WTC11 (cell line): ENCODE results near the gene UGGT2.

ENCODE experiments used
- ARID4B ChIP-seq: sonication (generic); formaldehyde crosslinking; IDR thresholded peaks from 2 replicates; pipeline ENCODE4 v1.8.0; 2023; ENCODE audit warnings: missing genetic modification reagents, mild to moderate bottlenecking, borderline replicate concordance
- CREM ChIP-seq: sonication (generic); formaldehyde crosslinking; IDR thresholded peaks from 2 replicates; pipeline ENCODE4 v1.8.1; 2022; ENCODE audit warnings: mild to moderate bottlenecking, missing genetic modification reagents, moderate library complexity
- CTCF ChIP-seq: fragments of 200-600 bp; IDR thresholded peaks from 2 replicates; pipeline ENCODE4 v1.8.0; 2022; ENCODE audit warnings: antibody characterized with exemption
- E2F1 ChIP-seq: sonication (generic); formaldehyde crosslinking; IDR thresholded peaks from 2 replicates; pipeline ENCODE4 v1.8.0; 2022; ENCODE audit warnings: mild to moderate bottlenecking, missing genetic modification reagents
- ELF4 ChIP-seq: sonication (generic); formaldehyde crosslinking; IDR thresholded peaks from 2 replicates; pipeline ENCODE4 v1.8.1; 2022; ENCODE audit warnings: low read depth, mild to moderate bottlenecking, moderate library complexity, missing genetic modification reagents
- ETV6 ChIP-seq: sonication (generic); formaldehyde crosslinking; IDR thresholded peaks from 2 replicates; pipeline ENCODE4 v1.8.1; 2022; ENCODE audit warnings: mild to moderate bottlenecking, missing genetic modification reagents
- FOXJ3 ChIP-seq: sonication (generic); formaldehyde crosslinking; IDR thresholded peaks from 2 replicates; pipeline ENCODE4 v1.9.0; 2021; ENCODE audit warnings: missing genetic modification reagents, mild to moderate bottlenecking, borderline replicate concordance
- MLX ChIP-seq: sonication (generic); formaldehyde crosslinking; IDR thresholded peaks from 2 replicates; pipeline ENCODE4 v1.8.1; 2023; ENCODE audit warnings: mild to moderate bottlenecking, missing genetic modification reagents, moderate library complexity
- PRDM15 ChIP-seq: sonication (generic); formaldehyde crosslinking; IDR thresholded peaks from 2 replicates; pipeline ENCODE4 v1.8.0; 2022; ENCODE audit warnings: missing genetic modification reagents
- USF2 ChIP-seq: sonication (generic); formaldehyde crosslinking; IDR thresholded peaks from 2 replicates; pipeline ENCODE4 v1.8.1; 2023; ENCODE audit warnings: mild to moderate bottlenecking, missing genetic modification reagents, moderate library complexity
- ZNF121 ChIP-seq: sonication (generic); formaldehyde crosslinking; IDR thresholded peaks from 2 replicates; pipeline ENCODE4 v1.8.0; 2023; ENCODE audit warnings: missing genetic modification reagents
- ZNF138 ChIP-seq: sonication (generic); formaldehyde crosslinking; conservative IDR thresholded peaks from 2 replicates; pipeline ENCODE4 v1.8.1; 2022; ENCODE audit warnings: mild to moderate bottlenecking, moderate library complexity, missing genetic modification reagents

GRCh38 chr13:96080676-96081075, 27.5 kb upstream of the UGGT2 start:
- no peak for TF ChIP-seq ETV6 (CRISPR knock-in tag)
- no peak for TF ChIP-seq CTCF
- no peak for TF ChIP-seq CREM (CRISPR knock-in tag)
- no peak for TF ChIP-seq FOXJ3
- TF ChIP-seq PRDM15 (CRISPR knock-in tag) = no peak
- TF ChIP-seq ELF4 (CRISPR knock-in tag) = no peak
- TF ChIP-seq MLX (CRISPR knock-in tag) = no peak
- no peak for TF ChIP-seq ZNF121
- TF ChIP-seq ZNF138 (CRISPR knock-in tag) = no peak
- no peak for TF ChIP-seq USF2 (CRISPR knock-in tag)
- TF ChIP-seq E2F1 (CRISPR knock-in tag) = no peak
- TF ChIP-seq ARID4B (CRISPR knock-in tag) = no peak
